ENCODE measurements around the gene ZNF181.

Gene ZNF181

DNA sequence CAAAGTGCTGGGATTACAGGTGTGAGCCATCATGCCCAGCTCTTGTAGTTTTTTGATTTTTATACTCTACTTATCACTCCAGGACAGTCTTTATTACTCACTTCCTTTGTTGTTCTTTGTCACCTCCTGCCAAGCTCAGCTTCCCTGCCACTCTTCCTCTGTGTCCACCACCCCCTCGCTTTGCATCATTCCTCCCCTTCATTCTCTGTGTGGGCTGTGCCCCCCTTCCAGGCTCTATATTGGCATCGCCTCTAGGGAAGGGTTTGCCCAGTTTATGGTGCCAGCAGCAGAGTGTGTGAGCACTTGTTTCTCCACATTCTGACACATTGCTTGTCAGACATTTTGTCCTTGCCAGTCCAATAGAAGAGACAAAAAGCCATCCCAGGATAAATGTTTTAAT is 41.5 kb upstream of the ZNF181 start:
- Histone ChIP-seq H3K27me3 (peaks cover 8% of the 10 kb centered on the region), H3K4me1 (no peaks in the 10 kb centered on the region), H3K36me3 (no peaks in the 10 kb centered on the region), H3K9me3 (no peaks in the 10 kb centered on the region), H3K4me3 (ENCODE audit: low read depth, low read length) (no peak overlapping the region)
- no peak for DNase-seq
- TF ChIP-seq, protein P1, sequence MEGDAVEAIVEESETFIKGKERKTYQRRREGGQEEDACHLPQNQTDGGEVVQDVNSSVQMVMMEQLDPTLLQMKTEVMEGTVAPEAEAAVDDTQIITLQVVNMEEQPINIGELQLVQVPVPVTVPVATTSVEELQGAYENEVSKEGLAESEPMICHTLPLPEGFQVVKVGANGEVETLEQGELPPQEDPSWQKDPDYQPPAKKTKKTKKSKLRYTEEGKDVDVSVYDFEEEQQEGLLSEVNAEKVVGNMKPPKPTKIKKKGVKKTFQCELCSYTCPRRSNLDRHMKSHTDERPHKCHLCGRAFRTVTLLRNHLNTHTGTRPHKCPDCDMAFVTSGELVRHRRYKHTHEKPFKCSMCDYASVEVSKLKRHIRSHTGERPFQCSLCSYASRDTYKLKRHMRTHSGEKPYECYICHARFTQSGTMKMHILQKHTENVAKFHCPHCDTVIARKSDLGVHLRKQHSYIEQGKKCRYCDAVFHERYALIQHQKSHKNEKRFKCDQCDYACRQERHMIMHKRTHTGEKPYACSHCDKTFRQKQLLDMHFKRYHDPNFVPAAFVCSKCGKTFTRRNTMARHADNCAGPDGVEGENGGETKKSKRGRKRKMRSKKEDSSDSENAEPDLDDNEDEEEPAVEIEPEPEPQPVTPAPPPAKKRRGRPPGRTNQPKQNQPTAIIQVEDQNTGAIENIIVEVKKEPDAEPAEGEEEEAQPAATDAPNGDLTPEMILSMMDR (IDR thresholded peaks at IDR 0.05; ENCODE audit: low read depth, low read length): no peak

DNA sequence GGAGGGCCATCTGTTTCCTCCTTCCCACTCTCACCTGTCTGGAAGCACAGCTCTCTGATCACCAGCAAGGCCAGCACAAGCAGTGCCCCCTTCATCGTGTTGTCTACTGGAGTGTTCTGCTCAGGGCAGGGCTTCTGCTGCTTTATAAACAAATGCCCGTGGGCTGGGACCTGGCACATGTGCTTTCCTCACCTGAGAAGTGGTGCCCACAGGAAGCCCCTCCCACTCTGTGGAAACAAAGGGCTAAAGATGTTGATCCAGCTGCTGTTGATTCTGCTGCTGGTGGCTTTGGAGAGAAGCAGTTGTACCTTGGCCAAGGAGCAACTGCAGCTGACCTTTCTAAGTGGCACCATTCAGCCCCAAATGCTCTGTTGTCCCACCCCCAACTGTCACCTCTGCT is 26.4 kb upstream of the ZNF181 start:
- H3K27me3 ChIP-seq: no peaks in the 10 kb centered on the region
- H3K4me3 ChIP-seq (ENCODE audit: low read depth, low read length): no peak overlapping the region
- no peak for DNase-seq
- TF ChIP-seq, protein P1 (IDR thresholded peaks at IDR 0.05; ENCODE audit: low read depth, low read length): no peak
- H3K4me1 ChIP-seq: no peaks in the 10 kb centered on the region
- no peaks in the 10 kb centered on the region; the same call in 1 of the 2 replicates for H3K9me3 ChIP-seq
- H3K36me3 ChIP-seq: no peaks in the 10 kb centered on the region

DNA sequence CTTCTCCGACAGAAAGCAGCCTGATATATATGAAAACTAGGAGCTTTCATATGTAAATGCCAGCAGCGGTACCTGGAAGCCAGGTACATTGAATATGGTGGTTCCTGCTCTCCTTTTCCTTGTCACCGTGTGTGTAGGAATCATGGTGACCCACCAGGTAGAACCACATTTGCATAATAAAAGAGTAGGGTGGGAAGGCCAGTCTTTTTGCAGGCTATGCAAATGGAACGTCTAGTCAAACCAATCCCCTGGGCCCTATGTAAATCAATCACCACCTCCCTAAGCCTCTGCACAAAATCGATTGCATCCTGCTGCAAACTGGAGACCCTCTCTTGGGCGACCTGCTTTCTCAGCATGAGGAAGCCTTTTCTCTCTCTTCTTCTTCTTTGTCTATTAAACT is 22.2 kb upstream of the ZNF181 start:
- TF ChIP-seq, protein P1 (IDR thresholded peaks at IDR 0.05; ENCODE audit: low read depth, low read length): no peak
- H3K9me3 ChIP-seq: no peaks in the 10 kb centered on the region
- H3K27me3 ChIP-seq: no peaks in the 10 kb centered on the region
- DNase-seq: no peak
- no peak overlapping the region for H3K4me3 ChIP-seq (ENCODE audit: low read depth, low read length)
- no peaks in the 10 kb centered on the region for H3K4me1 ChIP-seq
- H3K36me3 ChIP-seq: no peaks in the 10 kb centered on the region

DNA sequence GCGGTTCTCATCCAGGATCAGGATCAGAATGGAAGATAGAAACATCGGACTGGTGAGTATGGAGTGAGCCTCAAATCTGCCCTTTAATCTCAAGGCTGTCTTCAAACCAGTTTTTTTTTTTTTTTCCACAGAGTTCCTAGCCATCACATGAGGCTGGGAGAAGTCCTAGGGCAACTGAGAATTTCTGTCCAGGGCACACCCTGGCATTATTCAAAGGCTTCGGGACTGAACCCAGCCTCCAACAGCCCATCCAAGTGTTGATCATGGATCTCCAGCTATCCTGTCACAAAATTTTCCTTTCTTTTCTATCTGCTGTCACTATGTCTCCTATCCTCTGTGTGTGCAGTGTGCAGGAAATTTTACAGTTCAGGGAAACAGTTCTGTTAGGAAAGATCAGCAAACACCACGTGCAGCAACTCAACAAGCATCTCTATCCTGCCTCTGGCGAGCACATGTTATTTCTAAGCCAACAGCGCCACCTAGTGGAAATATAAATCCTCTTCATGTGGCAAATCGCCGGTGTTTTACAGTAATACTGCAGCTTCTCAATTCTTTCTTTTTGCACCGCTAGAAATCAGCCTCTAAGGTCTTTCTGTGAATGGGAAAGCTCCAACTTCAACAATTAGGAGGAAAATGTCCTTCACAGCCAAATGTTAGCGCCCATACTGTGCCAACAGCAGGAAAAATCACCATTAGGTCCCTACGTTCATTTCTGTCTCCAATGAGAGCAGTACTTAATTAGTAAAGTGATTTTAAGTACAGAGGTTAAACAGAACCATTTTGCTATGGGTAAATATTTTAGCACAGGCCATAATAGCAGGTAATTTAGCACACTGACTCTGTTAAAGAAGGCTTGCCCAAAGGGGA is 21.4 kb upstream of the ZNF181 start:
- no peaks in the 10 kb centered on the region for H3K9me3 ChIP-seq
- no peaks in the 10 kb centered on the region for H3K27me3 ChIP-seq
- peak; percentile 58 for DNase-seq
- no peaks in the 10 kb centered on the region for H3K36me3 ChIP-seq
- TF ChIP-seq, protein P1 (IDR thresholded peaks at IDR 0.05; ENCODE audit: low read depth, low read length): peak; percentile 64
- H3K4me1 ChIP-seq: no peaks in the 10 kb centered on the region
- H3K4me3 ChIP-seq (ENCODE audit: low read depth, low read length): no peak overlapping the region

DNA sequence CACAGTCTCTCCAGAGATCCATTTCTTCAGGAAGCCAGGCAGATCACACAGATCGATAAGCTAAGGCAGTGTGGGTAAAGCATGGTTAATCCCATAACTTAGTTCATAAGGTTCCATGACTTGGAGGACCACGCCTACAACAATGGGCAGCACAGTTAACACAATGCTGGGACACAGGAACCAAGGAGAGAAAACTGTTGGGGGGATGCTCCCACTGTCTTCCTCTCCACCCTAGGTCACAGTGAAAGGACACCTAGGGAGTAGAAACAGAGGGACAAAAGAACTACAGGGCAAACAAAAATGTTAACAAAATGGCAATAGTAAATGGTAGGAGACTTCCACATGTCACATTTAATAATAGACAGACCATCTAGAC is 20.8 kb upstream of the ZNF181 start:
- Histone ChIP-seq H3K4me3 (ENCODE audit: low read depth, low read length) (no peak overlapping the region), H3K9me3 (no peaks in the 10 kb centered on the region), H3K27me3 (no peaks in the 10 kb centered on the region), H3K36me3 (no peaks in the 10 kb centered on the region), H3K4me1 (no peaks in the 10 kb centered on the region)
- TF ChIP-seq, protein P1 (IDR thresholded peaks at IDR 0.05; ENCODE audit: low read depth, low read length): no peak
- DNase-seq: no peak

DNA sequence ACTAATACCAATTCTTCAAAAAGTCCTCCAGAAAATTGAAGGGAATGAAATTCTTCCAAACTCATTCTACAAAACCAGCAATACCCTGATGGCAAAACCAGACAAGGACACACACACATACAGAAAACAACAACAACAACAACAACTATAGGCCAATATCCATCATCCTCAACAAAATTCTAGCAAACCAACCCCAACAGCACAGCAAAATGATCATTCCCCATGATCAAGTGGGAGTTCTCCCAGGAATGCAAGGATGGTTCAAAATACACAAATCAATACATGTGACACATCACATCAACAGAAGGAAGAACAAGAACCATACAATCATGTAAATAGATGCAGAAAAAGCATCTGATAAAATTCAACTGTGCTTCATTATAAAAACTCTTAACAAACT is 18.7 kb upstream of the ZNF181 start:
- Histone ChIP-seq H3K9me3 (no peaks in the 10 kb centered on the region), H3K4me3 (ENCODE audit: low read depth, low read length) (no peak overlapping the region), H3K4me1 (no peaks in the 10 kb centered on the region), H3K36me3 (no peaks in the 10 kb centered on the region), H3K27me3 (peaks cover 4% of the 10 kb centered on the region; the same call in 1 of the 2 replicates)
- TF ChIP-seq, protein P1 (IDR thresholded peaks at IDR 0.05; ENCODE audit: low read depth, low read length): no peak
- no peak for DNase-seq

Data from BE2C (cell line).